Activated CD4-positive, alpha-beta T cell treated with anti-CD3 and anti-CD28 coated beads, Interleukin-2, amount 50 U/mL, for 4 hours (primary cell): ENCODE results near the gene ARHGEF16.

Experiments used
- DNase-seq, 2 experiments: peaks; one replicate each; pipeline ENCODE4 v3.0.0-alpha.2; 2020

Gene ARHGEF16

GRCh38 chr1:3453891-3454810 is at the start of gene ARHGEF16:
ARHGEF16 (plus strand) TSS chr1:3454665; CDS start chr1:3463085, 8,420 bp downstream.
- peak in 1 of 2 experiments; percentile 14 for DNase-seq

DNA sequence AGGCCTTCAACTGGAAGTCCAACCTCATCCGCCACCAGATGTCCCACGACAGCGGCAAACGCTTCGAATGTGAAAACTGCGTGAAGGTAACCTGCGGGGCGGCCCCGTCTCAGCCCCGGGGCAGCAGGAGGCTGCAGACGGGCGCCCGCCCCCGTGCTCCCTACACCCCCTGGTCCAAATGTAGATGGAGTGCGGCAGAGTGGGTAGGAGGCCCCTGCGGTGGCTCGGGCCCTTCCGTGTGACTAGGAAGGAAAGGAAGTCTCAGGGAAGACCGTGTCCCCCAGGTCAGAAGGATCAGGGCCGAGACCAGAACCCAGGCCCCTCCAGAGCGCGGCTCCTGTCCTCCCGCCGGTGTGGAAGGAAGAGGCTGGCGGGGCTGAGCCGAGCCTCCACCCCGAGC is 49.7 kb upstream of the ARHGEF16 start:
- DNase-seq = no peak

GRCh38 chr1:3405491-3405890 is 49.0 kb upstream of the ARHGEF16 start:
- no peak for DNase-seq

DNA sequence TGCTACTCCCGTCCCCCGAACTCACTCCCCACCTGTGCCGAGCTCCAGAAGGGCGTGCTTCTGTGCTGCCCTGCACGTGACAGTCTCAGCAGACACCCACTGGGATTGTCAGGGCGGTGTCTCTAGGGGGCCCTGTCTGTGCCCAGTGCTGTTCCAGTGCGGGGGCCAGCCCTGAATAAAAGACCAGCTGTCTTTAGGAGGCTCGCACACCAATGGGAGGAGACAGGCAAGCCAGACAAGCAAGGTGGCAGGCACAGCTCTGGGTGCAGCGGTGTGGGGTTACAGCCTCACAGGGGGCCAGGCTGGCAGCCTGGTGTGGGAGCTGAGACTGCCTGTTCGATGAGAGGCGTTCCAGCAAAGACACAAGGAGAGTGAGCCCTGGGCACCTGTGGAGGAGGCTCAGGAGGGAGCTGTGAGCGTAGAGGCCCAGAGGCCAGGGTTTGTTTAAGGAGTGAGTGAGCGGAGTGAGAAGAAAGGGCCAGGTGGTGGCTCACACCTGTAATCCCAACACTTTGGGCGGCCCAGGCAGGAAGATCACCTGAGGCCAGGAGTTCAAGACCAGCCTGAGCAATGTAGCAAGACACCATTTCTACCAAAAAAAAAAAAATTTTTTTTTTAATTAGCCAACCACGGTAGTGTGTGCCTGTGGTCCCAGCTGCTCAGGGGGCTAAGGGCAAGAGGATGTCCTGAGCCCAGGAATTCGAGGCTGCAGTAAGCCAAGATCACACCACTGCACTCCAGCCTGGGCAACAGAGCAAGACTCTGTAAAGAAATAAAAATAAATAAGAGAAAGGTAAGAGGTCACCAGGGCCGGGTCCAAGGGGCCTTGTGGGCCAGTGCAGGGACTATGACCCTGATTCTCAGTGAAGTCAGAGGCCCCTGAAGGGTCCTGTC is 48.2 kb upstream of the ARHGEF16 start:
- no peak for DNase-seq

DNA sequence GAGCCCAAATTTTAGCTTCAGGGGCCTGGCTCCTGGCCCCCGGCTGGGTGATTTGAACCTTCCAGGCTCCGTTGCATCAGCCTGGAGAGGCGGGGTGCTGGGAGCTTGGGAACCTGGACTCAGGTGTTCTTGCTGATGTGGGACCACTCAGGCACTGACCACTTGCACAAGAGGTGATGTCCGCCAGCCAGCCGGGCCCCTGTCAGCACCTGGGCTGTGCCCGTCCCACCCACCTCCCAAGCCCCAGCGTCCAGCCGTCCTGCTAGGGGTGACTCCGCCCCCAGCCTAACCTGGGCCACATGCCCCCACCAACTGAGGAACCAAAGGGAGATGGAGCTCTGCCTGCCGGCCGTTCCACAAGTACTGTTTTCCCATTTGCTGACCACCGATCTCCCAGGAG is 47.4 kb upstream of the ARHGEF16 start:
- no peak for DNase-seq

GRCh38 chr1:3408751-3409266 is 45.7 kb upstream of the ARHGEF16 start:
- no peak for DNase-seq

- DNase-seq = no peak
Observed at GRCh38 chr1:3409366-3410141, 44.9 kb upstream of the ARHGEF16 start.

GRCh38 chr1:3410142-3410925 is 44.1 kb upstream of the ARHGEF16 start:
- DNase-seq = no peak

DNA sequence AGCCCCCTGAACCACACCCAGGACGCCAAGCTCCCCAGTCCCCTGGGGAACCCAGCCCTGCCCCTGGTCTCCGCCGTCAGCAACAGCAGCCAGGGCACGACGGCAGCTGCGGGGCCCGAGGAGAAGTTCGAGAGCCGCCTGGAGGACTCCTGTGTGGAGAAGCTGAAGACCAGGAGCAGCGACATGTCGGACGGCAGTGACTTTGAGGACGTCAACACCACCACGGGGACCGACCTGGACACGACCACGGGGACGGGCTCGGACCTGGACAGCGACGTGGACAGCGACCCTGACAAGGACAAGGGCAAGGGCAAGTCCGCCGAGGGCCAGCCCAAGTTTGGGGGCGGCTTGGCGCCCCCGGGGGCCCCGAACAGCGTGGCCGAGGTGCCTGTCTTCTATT is 42.7 kb upstream of the ARHGEF16 start:
- no peak for DNase-seq

DNA sequence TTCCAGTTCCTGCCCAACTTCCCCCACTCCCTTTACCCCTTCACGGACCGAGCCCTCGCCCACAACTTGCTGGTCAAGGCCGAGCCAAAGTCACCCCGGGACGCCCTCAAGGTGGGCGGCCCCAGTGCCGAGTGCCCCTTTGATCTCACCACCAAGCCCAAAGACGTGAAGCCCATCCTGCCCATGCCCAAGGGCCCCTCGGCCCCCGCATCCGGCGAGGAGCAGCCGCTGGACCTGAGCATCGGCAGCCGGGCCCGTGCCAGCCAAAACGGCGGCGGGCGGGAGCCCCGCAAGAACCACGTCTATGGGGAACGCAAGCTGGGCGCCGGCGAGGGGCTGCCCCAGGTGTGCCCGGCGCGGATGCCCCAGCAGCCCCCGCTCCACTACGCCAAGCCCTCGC is 42.1 kb upstream of the ARHGEF16 start:
- DNase-seq = no peak

DNA sequence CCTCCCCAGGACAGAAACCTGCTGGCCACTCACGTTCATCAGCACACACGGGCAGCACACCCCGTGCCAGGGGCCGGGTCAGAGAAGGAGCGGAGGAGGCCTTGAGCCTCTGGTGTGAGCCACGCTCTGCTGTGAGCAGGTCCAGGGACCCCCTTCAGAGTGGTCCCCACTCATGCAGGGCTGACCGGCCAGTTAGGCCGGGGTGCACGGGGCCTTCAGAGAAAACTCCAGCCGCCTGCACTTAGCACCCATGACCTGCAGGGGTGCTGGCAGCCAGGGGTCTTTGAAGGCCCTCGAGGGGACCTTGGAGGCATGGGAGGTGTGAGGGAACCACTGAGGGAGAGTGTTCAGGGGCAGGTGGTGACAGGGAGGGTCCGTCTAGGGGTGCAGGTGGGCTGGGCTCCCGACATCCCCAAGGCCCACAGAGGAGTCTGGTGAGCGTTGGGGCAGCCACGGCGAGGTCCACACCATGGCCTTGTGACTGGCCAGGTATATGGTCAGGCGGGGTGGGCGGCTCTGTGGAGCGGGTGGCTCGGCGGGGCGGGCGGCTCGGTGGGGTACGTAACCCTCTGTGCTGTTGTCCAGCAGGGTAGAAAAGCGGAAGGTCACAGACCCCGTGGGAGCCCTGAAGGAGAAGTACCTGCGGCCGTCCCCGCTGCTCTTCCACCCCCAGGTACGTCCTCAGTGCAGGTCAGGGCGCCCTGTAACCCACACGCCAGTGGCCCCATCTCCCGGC is 40.3 kb upstream of the ARHGEF16 start:
- DNase-seq = no peak

DNA sequence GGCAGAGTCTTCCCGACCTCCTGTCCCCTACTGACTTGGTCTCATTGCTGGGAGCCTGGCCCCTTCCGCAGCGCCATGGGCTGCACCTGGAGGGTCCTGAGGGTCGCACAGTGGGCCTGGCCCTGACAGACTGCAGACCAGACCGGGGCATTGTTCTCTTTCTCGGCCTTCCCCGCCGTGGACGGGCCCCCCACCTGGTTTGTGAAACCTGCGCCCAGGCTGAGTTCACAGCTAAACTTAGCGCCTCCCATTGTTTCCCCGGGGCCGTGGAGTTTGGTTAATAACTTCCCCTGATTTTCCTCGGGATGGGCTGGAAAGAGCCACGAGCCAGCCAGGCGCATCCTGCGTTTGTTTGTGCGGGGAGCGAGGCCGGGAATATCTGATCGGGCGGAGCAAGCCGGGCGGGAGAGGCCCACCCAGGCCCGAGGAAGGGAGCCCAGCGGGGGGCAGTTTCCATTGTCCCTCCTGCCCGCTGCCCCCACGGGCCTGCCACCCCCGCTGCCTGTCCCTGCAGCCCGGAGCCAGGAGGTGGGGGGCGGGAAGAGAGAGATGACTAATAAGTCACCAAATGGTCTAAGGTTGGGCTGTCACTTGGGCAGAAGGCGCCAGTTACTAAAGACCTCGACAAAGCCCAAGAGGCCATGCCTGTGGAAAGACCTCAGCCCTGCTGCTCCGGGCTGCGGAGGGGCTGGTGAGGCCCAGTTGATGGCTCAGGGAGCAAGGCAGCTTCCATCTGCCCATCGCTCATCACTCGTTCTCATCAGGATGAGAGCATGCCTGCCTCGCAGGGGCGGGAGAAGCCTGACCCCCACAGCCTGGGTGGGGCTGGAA is 39.0 kb upstream of the ARHGEF16 start:
- no peak for DNase-seq

DNA sequence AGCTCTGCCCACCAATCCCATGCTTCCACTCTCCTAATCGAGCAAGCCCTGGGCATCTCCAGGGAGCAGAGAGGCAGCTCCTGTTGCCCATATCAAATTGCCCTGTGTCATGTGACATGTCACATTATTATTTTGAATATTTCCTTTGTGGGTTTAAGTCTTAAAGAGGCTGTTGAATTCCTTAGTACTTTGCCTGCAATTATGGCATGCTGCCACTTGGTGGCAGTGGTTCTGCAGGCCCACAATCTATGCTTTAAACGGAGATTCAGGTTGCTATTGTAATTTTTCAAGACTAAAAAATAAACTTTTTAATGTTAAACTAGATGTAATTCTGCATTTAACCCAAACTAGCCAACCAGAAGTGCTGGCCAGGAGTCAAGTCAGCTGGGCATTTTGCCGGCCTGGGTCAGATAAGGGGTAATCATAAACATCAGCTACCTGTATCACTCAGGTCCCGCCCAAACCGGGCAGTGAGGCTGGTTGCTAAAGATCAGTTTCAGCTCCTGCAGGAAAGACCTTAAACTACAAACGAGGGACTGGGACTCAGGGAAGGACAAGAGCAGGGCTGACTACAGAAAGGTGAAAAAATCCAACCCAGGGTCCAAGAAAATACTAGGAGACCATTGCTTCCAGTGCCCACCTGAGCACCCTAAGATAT is 37.3 kb upstream of the ARHGEF16 start:
- DNase-seq = no peak

DNA sequence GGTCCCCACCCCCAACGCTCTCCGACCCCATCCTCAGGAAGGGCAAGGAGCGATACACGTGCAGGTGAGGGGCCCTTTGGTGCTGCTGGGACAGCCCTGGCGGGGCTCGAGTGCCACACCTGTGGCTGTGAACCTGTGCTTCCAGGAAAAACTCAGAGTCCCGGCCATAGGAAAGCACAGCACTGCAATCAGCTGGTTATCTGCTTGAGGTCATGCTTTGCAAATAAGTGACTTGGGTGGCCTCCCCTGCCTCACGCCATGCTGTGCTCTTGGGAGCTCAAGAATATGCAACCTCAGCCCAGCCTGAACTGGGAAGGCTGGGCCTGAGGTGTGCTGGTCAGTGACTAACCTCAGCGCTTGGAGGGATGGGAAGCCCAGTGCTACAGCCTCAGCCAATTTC is 36.5 kb upstream of the ARHGEF16 start:
- no peak for DNase-seq

- no peak for DNase-seq
Observed at GRCh38 chr1:3418600-3418999, 35.9 kb upstream of the ARHGEF16 start.

DNA sequence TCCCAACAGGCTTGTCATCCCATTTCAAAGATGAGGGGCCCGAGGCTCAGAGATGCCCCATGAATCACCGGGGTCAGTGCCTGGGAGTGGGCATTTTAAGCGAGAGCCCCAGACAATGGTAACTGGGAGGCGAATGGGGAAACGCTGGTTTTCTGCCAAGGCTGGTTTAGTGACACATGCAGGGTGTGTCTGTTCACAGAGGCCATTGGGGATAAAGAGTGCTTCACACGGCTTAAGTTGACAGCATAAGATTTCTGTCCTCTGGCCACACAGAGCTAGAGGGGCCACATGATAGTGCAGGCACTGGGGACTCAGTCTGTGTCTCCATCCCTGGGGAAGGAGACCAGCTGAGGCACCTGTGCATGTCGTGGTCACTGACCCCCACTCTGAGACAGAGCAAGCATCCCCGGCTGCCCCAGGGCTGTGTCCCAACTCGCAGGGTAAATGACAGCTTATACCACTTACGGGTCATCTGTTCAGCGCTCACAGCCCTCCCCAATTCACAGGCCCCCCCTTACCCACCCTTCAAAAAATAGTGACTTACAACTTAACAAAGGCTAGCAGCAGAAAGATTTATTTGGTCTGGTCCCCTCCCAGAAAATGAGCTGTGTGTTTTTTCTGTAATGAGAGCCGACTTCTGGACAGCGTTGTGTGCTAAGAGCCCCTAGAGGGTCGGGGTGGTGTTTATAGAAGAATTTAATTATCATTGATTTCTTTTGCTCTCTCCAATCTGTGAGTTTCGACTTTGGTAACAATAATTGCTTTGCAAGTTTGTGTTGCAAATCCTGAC is 34.9 kb upstream of the ARHGEF16 start:
- no peak for DNase-seq

DNA sequence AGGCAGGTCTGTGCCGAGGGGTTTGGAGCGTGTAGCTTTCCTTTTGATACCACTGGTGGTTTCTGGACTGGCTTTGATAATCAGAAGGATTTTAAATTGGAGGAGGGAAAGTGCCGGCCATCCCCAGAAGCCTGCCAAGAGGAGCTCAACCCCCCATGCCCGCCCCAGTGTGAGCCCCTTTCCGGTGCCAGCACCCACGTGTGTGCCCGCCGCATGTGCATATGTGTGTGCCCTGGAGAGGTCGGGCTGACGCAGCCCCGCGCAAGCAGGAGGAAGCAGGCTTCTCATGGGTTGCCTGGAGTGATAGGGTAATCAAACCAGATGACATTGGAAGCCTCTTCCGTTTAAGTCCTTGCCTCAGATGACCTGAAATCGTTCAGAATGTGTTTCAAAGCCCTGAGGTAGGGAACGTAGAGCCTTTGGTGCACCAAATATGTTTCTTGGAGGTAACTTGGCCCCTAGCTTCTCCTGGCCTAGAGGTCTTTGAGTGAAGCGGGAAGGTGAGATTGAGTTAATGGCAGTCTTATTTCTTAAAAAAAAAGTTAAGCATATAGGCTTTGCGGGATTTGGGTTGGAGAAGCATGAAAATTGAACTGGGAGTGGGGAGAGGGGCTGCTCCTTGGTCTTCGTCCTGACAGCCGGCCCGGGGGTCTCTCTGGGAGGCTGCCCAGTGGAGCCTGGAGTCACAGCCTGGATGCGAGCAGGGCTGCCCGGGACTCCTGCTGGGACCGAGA is 34.1 kb upstream of the ARHGEF16 start:
- no peak for DNase-seq

DNA sequence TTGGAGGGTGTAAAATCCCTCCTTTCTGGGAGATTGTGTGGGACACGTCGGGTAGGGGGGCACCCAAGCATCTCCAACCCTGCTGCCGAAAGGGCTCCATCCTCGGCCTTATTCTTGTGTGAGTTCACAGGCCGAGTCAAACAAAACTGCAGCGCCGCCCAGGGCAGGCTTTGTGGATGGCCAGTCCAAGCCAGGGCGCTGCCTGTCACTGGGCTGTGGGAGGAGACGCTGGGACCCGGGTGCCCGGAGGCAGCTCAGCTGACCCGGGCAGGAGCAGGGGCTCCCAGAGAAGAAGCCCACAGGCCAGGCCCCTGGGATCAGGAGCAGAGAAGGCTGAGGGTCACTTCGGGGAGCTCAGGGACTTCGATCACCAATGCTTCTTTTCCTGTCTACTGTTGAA is 31.8 kb upstream of the ARHGEF16 start:
- no peak for DNase-seq
